Measurements from ENCODE around the gene CTSZ. TPM values are rescaled to one million over a fixed set of nuclear protein-coding genes. Genes with fewer than 3 reads are reported as not detected.
"Not testable (repeated sequence)": the region's sequence is repeated elsewhere in the genome, so short reads cannot be mapped to it uniquely, and the experiment has no call there.

CTSZ gene
- total and polyA plus RNA-seq, 2 of the 8 experiments (the other 6 are each of a cell fraction or from before 2014, with no cell fraction given), result 32.8 to 34.0 TPM

- H2AFZ ChIP-seq (ENCODE audit: low read length); H4K91ac ChIP-seq (replicated peaks; ENCODE audit: insufficient read length, low read length); H3K9ac ChIP-seq (replicated peaks in 1 of 4; ENCODE audit: extremely low read depth in 1 of 4, low read depth in 3 of 4, low read length in 3 of 4); H3K79me2 ChIP-seq (ENCODE audit: control insufficient read depth in 1 of 2, insufficient read depth in 2 of 2, low read length in 2 of 2); H3K27ac ChIP-seq (ENCODE audit: low read depth, low read length); H3K79me1 ChIP-seq (ENCODE audit: low read depth, low read length); H3K23me2 ChIP-seq (ENCODE audit: low read depth, low read length); FAIRE-seq; H3K9me3 ChIP-seq (ENCODE audit: insufficient read depth in 2 of 2, low read depth in 1 of 2, low read length in 1 of 2); H3K23ac ChIP-seq (ENCODE audit: insufficient read length); H4K8ac ChIP-seq (ENCODE audit: extremely low read depth, insufficient read depth, low read length); H3K56ac ChIP-seq (replicated peaks; ENCODE audit: insufficient read length, low read depth, low read length); H2BK5ac ChIP-seq (ENCODE audit: low read depth, low read length); H2BK12ac ChIP-seq (ENCODE audit: low read depth, low read length); H3K4me3 ChIP-seq (ENCODE audit: extremely low read depth in 1 of 4, insufficient read depth in 2 of 4, low read depth in 3 of 4, low read length in 4 of 4); H3K4me2 ChIP-seq (ENCODE audit: insufficient read depth in 1 of 2, low read depth in 2 of 2, low read length in 2 of 2); POLR2A ChIA-PET (ENCODE audit: partially characterized antibody); H4K5ac ChIP-seq (ENCODE audit: insufficient read length, low read depth, low read length); H3K36me3 ChIP-seq (ENCODE audit: control insufficient read depth in 2 of 4, insufficient read depth in 4 of 4, low read length in 3 of 4); H3K14ac ChIP-seq (ENCODE audit: insufficient read length); H2BK120ac ChIP-seq (replicated peaks; ENCODE audit: low read depth, low read length); H2BK20ac ChIP-seq (ENCODE audit: low read length); H3K18ac ChIP-seq (ENCODE audit: extremely low read depth, low read length); H2BK15ac ChIP-seq (ENCODE audit: low read length); H3K27me3 ChIP-seq (replicated peaks in 1 of 4; ENCODE audit: control insufficient read depth in 3 of 4, extremely low read depth in 1 of 4, insufficient read depth in 3 of 4, low read length in 3 of 4); DNase-seq (ENCODE audit: low read depth in 1 of 2, low spot score in 2 of 2); H2AK5ac ChIP-seq (ENCODE audit: low read depth, low read length); H3K4me1 ChIP-seq (replicated peaks in 1 of 4; ENCODE audit: control insufficient read depth in 3 of 4, insufficient read depth in 4 of 4, low read length in 3 of 4); H3K4ac ChIP-seq (replicated peaks; ENCODE audit: insufficient read length, low read depth, low read length); H4K20me1 ChIP-seq (replicated peaks in 1 of 2; ENCODE audit: control insufficient read depth in 1 of 2, insufficient read depth in 2 of 2, low read length in 2 of 2): not testable (repeated sequence)
- 85% methylated on average over 7 of the region's 7 CpGs; no CpG with 5 or more reads in 1 of the 2 experiments for WGBS, 2 experiments (ENCODE audit: extremely low coverage in 1 of 2, insufficient coverage in 1 of 2, insufficient read length in 1 of 2, insufficient replicate concordance in 2 of 2, low coverage in 1 of 2, low lambda C conversion rate in 2 of 2, missing lambda C conversion rate in 1 of 2)
- CTCF ChIA-PET (ENCODE audit: partially characterized antibody), result interaction anchor here (0.6 to 2.3 kb wide), 5 partner anchors 8 to 73 kb away, joined by 3 to 5 read pairs (median 3); no protein-coding TSS in a partner anchor
These were observed 59.2 kb downstream of the CTSZ start for GRCh38 chr20:58947797-58948388.

Measured in H1 (cell line).